ENCODE data around the gene FBXL4.

The FBXL4 gene

DNA sequence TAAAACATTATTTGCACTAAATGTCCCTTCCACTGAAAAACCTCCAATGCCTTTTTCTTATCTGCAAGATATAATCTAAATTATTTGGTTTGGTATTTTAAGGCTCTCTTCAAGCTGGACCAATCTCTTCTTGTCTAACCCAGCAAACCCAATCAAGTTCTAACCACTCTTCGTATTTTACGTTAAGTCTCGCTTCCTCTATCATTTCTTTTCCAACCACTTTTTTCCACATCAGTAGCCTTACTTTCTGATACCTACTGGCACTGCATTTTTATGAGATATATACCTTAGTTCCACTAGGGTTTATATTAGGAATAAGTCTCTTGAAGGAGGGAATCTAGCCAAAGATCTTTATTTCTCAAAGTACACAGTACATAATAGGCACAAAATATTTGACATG, 19.1 kb downstream of the FBXL4 start:
- TF ChIP-seq, protein P1, sequence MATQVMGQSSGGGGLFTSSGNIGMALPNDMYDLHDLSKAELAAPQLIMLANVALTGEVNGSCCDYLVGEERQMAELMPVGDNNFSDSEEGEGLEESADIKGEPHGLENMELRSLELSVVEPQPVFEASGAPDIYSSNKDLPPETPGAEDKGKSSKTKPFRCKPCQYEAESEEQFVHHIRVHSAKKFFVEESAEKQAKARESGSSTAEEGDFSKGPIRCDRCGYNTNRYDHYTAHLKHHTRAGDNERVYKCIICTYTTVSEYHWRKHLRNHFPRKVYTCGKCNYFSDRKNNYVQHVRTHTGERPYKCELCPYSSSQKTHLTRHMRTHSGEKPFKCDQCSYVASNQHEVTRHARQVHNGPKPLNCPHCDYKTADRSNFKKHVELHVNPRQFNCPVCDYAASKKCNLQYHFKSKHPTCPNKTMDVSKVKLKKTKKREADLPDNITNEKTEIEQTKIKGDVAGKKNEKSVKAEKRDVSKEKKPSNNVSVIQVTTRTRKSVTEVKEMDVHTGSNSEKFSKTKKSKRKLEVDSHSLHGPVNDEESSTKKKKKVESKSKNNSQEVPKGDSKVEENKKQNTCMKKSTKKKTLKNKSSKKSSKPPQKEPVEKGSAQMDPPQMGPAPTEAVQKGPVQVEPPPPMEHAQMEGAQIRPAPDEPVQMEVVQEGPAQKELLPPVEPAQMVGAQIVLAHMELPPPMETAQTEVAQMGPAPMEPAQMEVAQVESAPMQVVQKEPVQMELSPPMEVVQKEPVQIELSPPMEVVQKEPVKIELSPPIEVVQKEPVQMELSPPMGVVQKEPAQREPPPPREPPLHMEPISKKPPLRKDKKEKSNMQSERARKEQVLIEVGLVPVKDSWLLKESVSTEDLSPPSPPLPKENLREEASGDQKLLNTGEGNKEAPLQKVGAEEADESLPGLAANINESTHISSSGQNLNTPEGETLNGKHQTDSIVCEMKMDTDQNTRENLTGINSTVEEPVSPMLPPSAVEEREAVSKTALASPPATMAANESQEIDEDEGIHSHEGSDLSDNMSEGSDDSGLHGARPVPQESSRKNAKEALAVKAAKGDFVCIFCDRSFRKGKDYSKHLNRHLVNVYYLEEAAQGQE (IDR thresholded peaks at IDR 0.05; ENCODE audit: insufficient read depth in 1 of 2, low read depth in 2 of 2, low read length in 2 of 2) = no peak
- TF ChIP-seq FOXP2 (optimal IDR thresholded peaks at IDR 0.05; ENCODE audit: borderline replicate concordance, extremely low read depth, extremely low read length, insufficient read depth) (no peak), TAF1 (IDR thresholded peaks at IDR 0.05; ENCODE audit: borderline replicate concordance, insufficient read depth, low read length) (no peak), SIN3A (IDR thresholded peaks at IDR 0.05; ENCODE audit: borderline replicate concordance, insufficient read depth, low read length) (no peak), POLR2AphosphoS5 (IDR thresholded peaks at IDR 0.05; ENCODE audit: low read depth, low read length) (no peak)

DNA sequence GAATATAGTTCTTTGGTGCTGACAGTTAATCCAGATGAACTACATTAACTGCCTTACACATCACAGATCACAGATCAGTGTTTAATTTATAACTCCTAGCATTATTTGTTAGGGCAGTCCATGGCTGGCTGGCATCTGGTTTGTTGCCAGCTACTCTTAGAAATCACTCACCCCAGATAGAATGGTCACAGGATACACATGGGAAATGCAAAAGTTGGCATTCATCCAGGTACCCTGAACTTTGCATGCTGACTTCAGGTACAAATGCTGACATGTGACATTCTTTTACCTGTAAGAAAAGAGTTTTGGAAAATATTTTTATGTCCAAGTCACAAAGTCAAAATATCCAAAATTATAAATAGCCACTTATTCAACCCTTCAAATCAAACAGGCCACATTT, 20.2 kb downstream of the FBXL4 start:
- TF ChIP-seq FOXP2 (optimal IDR thresholded peaks at IDR 0.05; ENCODE audit: borderline replicate concordance, extremely low read depth, extremely low read length, insufficient read depth) (no peak), POLR2AphosphoS5 (IDR thresholded peaks at IDR 0.05; ENCODE audit: low read depth, low read length) (no peak), TAF1 (IDR thresholded peaks at IDR 0.05; ENCODE audit: borderline replicate concordance, insufficient read depth, low read length) (no peak), SIN3A (IDR thresholded peaks at IDR 0.05; ENCODE audit: borderline replicate concordance, insufficient read depth, low read length) (no peak)
- TF ChIP-seq, protein P1 (IDR thresholded peaks at IDR 0.05; ENCODE audit: insufficient read depth in 1 of 2, low read depth in 2 of 2, low read length in 2 of 2) = no peak

DNA sequence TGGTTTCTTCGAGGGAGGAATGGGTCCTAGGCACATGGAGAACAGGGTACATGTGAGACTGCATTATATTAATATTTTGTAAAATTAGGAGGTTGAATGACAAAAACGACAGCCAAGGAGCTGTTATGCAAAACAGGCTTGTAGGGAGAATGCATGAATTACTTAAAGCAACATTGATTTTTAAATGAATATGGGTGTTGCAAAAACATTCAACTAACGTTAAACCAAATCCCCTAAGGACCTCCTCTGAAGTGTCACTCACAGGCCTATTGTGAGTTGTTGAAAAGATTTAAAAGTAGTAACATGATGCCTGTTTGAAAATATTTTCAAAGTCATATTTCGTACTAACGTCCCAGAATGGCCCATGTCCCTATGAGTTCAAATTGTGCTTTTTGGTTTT, 21.9 kb downstream of the FBXL4 start:
- TF ChIP-seq POLR2AphosphoS5 (IDR thresholded peaks at IDR 0.05; ENCODE audit: low read depth, low read length) = no peak
- no peak for TF ChIP-seq FOXP2 (optimal IDR thresholded peaks at IDR 0.05; ENCODE audit: borderline replicate concordance, extremely low read depth, extremely low read length, insufficient read depth)
- TF ChIP-seq, protein P1 (IDR thresholded peaks at IDR 0.05; ENCODE audit: insufficient read depth in 1 of 2, low read depth in 2 of 2, low read length in 2 of 2) = no peak
- no peak for TF ChIP-seq TAF1 (IDR thresholded peaks at IDR 0.05; ENCODE audit: borderline replicate concordance, insufficient read depth, low read length)
- TF ChIP-seq SIN3A (IDR thresholded peaks at IDR 0.05; ENCODE audit: borderline replicate concordance, insufficient read depth, low read length) = no peak

DNA sequence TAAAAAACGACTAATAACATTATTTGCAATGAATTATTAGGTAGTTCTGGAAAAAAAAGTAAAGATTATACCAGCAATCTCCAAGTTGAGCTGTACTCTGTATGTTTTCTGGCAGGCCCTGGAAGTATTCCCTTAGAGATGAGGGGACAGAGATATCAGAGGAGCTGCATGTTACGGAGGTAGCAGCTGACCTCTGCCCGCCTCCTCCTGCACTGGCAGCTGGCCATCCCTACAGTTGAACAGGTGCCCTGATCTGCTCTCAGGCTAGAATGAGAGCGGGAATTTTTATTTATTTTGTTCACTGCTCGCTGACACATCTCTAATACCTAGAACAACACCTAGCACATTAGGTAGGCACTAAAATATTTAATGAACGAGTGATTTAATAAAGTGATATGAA, 23.1 kb downstream of the FBXL4 start:
- no peak for TF ChIP-seq TAF1 (IDR thresholded peaks at IDR 0.05; ENCODE audit: borderline replicate concordance, insufficient read depth, low read length)
- no peak for TF ChIP-seq FOXP2 (optimal IDR thresholded peaks at IDR 0.05; ENCODE audit: borderline replicate concordance, extremely low read depth, extremely low read length, insufficient read depth)
- no peak for TF ChIP-seq POLR2AphosphoS5 (IDR thresholded peaks at IDR 0.05; ENCODE audit: low read depth, low read length)
- no peak for TF ChIP-seq SIN3A (IDR thresholded peaks at IDR 0.05; ENCODE audit: borderline replicate concordance, insufficient read depth, low read length)
- TF ChIP-seq, protein P1 (IDR thresholded peaks at IDR 0.05; ENCODE audit: insufficient read depth in 1 of 2, low read depth in 2 of 2, low read length in 2 of 2) = no peak

DNA sequence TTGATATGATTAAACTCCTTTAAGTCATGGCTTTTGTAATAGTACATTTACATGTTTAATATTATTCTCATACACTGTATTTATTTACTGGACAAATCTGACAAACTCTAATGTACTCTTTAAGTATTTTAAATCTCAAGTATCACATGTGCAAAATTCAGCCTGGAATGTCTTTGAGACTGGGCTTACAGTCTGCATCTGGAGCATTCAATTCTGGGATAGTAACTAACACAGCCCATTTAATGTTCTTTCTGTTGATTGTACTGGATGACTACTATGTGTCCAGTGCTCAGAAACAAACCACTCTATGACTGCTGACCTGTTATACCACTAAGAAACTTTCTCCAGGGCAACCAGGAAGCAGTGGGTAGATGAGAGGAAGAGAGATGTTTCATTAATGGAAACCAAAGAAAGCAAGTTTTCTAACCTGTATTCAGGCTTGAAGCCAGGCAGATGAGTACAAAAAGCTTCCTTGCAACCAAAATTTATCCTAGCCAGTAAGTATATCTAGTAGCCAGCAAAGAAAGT, 26.8 kb downstream of the FBXL4 start:
- TF ChIP-seq POLR2AphosphoS5 (IDR thresholded peaks at IDR 0.05; ENCODE audit: low read depth, low read length) = no peak
- TF ChIP-seq SIN3A (IDR thresholded peaks at IDR 0.05; ENCODE audit: borderline replicate concordance, insufficient read depth, low read length) = no peak
- TF ChIP-seq, protein P1 (IDR thresholded peaks at IDR 0.05; ENCODE audit: insufficient read depth in 1 of 2, low read depth in 2 of 2, low read length in 2 of 2) = no peak
- no peak for TF ChIP-seq FOXP2 (optimal IDR thresholded peaks at IDR 0.05; ENCODE audit: borderline replicate concordance, extremely low read depth, extremely low read length, insufficient read depth)
- TF ChIP-seq TAF1 (IDR thresholded peaks at IDR 0.05; ENCODE audit: borderline replicate concordance, insufficient read depth, low read length) = no peak

All from PFSK-1 (cell line).